IMR-90 (cell line): ENCODE measurements around the gene TPX2. TPM values are rescaled to one million over a fixed set of nuclear protein-coding genes. Genes with fewer than 3 reads are reported as not detected.

ENCODE experiments used
- ATAC-seq: fragments of 200-7000 bp; cut with Tn5 transposase; 2 replicates; pipeline ENCODE4 v1.9.1; 2020; ENCODE audit warnings: low read depth, mild to moderate bottlenecking, moderate library complexity
- BruUV-seq: library from RNA; stranded (reverse); fragments of 400-500 nt; replicated peaks from 2 replicates; lab custom pipeline; 2021; lab: Mats Ljungman, UMichigan
- CTCF ChIA-PET: fragments of 300-600 bp; formaldehyde crosslinking; extraction: SDS; loops from one replicate; lab custom pipeline; 2021; ENCODE audit warnings: antibody characterized with exemption; lab: Yijun Ruan, JAX
- POLR2A ChIA-PET: fragments of 300-600 bp; sonication (Branson Sonifier 250); formaldehyde crosslinking; loops from one replicate; lab custom pipeline; 2022; ENCODE audit warnings: antibody characterized with exemption; ENCODE audit not compliant: unreplicated experiment; lab: Charles Lee
- DNase-seq: peaks from one replicate; pipeline ENCODE4 v3.0.0; 2013
- H2AFZ ChIP-seq: replicated peaks from 2 replicates; pipeline ENCODE3; 2013; ENCODE audit warnings: low read length, mild to moderate bottlenecking; ENCODE audit not compliant: poor library complexity
- H2AK5ac ChIP-seq: 2 replicates; pipeline ENCODE4 v1.6.1; 2013; ENCODE audit warnings: low read depth, low read length, inconsistent platforms
- H2AK9ac ChIP-seq: replicated peaks from 2 replicates; pipeline ENCODE3; 2013; ENCODE audit warnings: mild to moderate bottlenecking, low read depth, low read length, moderate library complexity; ENCODE audit not compliant: poor library complexity
- H2BK120ac ChIP-seq: 2 replicates; pipeline ENCODE4 v1.6.1; 2013; ENCODE audit warnings: low read depth, low read length, inconsistent platforms
- H2BK15ac ChIP-seq: 3 replicates; pipeline ENCODE4 v1.6.1; 2013; ENCODE audit warnings: low read depth, low read length, inconsistent platforms
- H2BK20ac ChIP-seq: 2 replicates; pipeline ENCODE4 v1.6.1; 2013; ENCODE audit warnings: low read depth, mild to moderate bottlenecking, inconsistent platforms, low read length, moderate library complexity
- H2BK5ac ChIP-seq: 2 replicates; pipeline ENCODE4 v1.6.1; 2013; ENCODE audit warnings: mild to moderate bottlenecking, low read depth, low read length, inconsistent platforms; ENCODE audit not compliant: poor library complexity, severe bottlenecking
- H3K14ac ChIP-seq: replicated peaks from 2 replicates; pipeline ENCODE4 v1.6.1; 2013; ENCODE audit warnings: low read depth, low read length, inconsistent platforms
- H3K18ac ChIP-seq: 2 replicates; pipeline ENCODE4 v1.6.1; 2013; ENCODE audit warnings: low read depth, low read length, control low read depth
- H3K23ac ChIP-seq: 2 replicates; pipeline ENCODE4 v1.6.1; 2013; ENCODE audit warnings: low read depth, low read length, inconsistent platforms
- H3K27ac ChIP-seq: 2 replicates; pipeline ENCODE4 v1.5.1; 2013; ENCODE audit warnings: mild to moderate bottlenecking, control low read depth, low read length; ENCODE audit not compliant: insufficient read depth
- H3K27me3 ChIP-seq: 2 replicates; pipeline ENCODE4 v1.6.1; 2013; ENCODE audit warnings: low read length; ENCODE audit not compliant: control insufficient read depth, insufficient read depth
- H3K36me3 ChIP-seq: 2 replicates; pipeline ENCODE4 v1.6.1; 2013; ENCODE audit warnings: low read length, mixed read lengths; ENCODE audit not compliant: control insufficient read depth, insufficient read depth
- H3K4ac ChIP-seq: 2 replicates; pipeline ENCODE4 v1.6.1; 2013; ENCODE audit warnings: low read depth, low read length, inconsistent platforms
- H3K4me1 ChIP-seq: 2 replicates; pipeline ENCODE4 v1.6.1; 2013; ENCODE audit warnings: low read length, mixed read lengths; ENCODE audit not compliant: control insufficient read depth, insufficient read depth
- H3K4me2 ChIP-seq: 2 replicates; pipeline ENCODE4 v1.6.1; 2013; ENCODE audit warnings: low read depth, mild to moderate bottlenecking, control low read depth, low read length, moderate library complexity
- H3K4me3 ChIP-seq: 2 replicates; pipeline ENCODE4 v1.5.1; 2013; ENCODE audit warnings: low read depth, mild to moderate bottlenecking, control low read depth, low read length, moderate library complexity; ENCODE audit not compliant: insufficient read depth
- H3K56ac ChIP-seq: 2 replicates; pipeline ENCODE4 v1.6.1; 2013; ENCODE audit warnings: low read length, inconsistent platforms; ENCODE audit not compliant: insufficient read depth; ENCODE audit errors: extremely low read depth
- H3K79me1 ChIP-seq, 2 experiments: 2 replicates each; pipeline ENCODE4 v1.6.1; 2013; ENCODE audit warnings: low read length in 2 of 2, inconsistent platforms in 1 of 2, low read depth in 1 of 2
- H3K9ac ChIP-seq: 2 replicates; pipeline ENCODE4 v1.6.1; 2013; ENCODE audit warnings: low read depth, low read length, control low read depth
- H3K9me1 ChIP-seq: 2 replicates; pipeline ENCODE4 v1.6.1; 2013; ENCODE audit warnings: low read length, inconsistent platforms; ENCODE audit not compliant: insufficient read depth
- H3K9me3 ChIP-seq: 2 replicates; pipeline ENCODE4 v1.6.1; 2013; ENCODE audit warnings: low read length; ENCODE audit not compliant: control insufficient read depth, insufficient read depth
- H4K20me1 ChIP-seq: 2 replicates; pipeline ENCODE4 v1.6.1; 2013; ENCODE audit warnings: low read length, inconsistent platforms; ENCODE audit not compliant: insufficient read depth
- H4K5ac ChIP-seq: 2 replicates; pipeline ENCODE4 v1.6.1; 2013; ENCODE audit warnings: mild to moderate bottlenecking, low read depth, low read length, control low read depth
- H4K8ac ChIP-seq, 2 experiments: 2 replicates each; pipeline ENCODE4 v1.6.1; 2013; ENCODE audit warnings: low read depth in 2 of 2, low read length in 2 of 2, control low read depth in 1 of 2, inconsistent platforms in 1 of 2
- H4K91ac ChIP-seq: 2 replicates; pipeline ENCODE4 v1.6.1; 2013; ENCODE audit warnings: low read depth, low read length, inconsistent platforms; ENCODE audit not compliant: insufficient read depth
- CEBPB ChIP-seq: IDR thresholded peaks from 2 replicates; pipeline ENCODE4 v1.6.1; 2012; ENCODE audit warnings: low read depth, low read length, improper control_type of control experiment
- CHD1 ChIP-seq: IDR thresholded peaks from 2 replicates; pipeline ENCODE4 v1.6.1; 2012; ENCODE audit warnings: low read depth, low read length, improper control_type of control experiment
- FOS ChIP-seq: fragments of 150-350 bp; IDR thresholded peaks from 2 replicates; pipeline ENCODE4 v1.6.1; 2016; ENCODE audit warnings: low read depth, low read length
- MAFK ChIP-seq: IDR thresholded peaks from 2 replicates; pipeline ENCODE4 v1.6.1; 2012; ENCODE audit warnings: low read depth, low read length, improper control_type of control experiment
- MAZ ChIP-seq: IDR thresholded peaks from 2 replicates; pipeline ENCODE4 v1.6.1; 2012; ENCODE audit warnings: low read depth, mild to moderate bottlenecking, low read length, improper control_type of control experiment, moderate library complexity, borderline replicate concordance
- MXI1 ChIP-seq: IDR thresholded peaks from 2 replicates; pipeline ENCODE4 v1.6.1; 2012; ENCODE audit warnings: low read depth, mild to moderate bottlenecking, low read length, moderate library complexity, borderline replicate concordance
- NFE2L2 ChIP-seq: fragments of 150-350 bp; IDR thresholded peaks from 2 replicates; pipeline ENCODE4 v1.6.1; 2016; ENCODE audit warnings: low read depth, mild to moderate bottlenecking, low read length
- RAD21 ChIP-seq: IDR thresholded peaks from 2 replicates; pipeline ENCODE4 v1.6.1; 2012; ENCODE audit warnings: low read length, improper control_type of control experiment
- RCOR1 ChIP-seq: IDR thresholded peaks from 2 replicates; pipeline ENCODE4 v1.6.1; 2012; ENCODE audit warnings: mild to moderate bottlenecking, low read length, improper control_type of control experiment; ENCODE audit not compliant: insufficient replicate concordance
- RFX5 ChIP-seq: IDR thresholded peaks from 2 replicates; pipeline ENCODE4 v1.8.0; 2012; ENCODE audit warnings: low read depth, mild to moderate bottlenecking, low read length, moderate library complexity
- WGBS, 2 experiments: methylation state at CpG; one replicate each; pipeline versions ENCODE4 v1.1.5 to v1.1.7; 2013; ENCODE audit warnings: missing lambda C conversion rate in 2 of 2; ENCODE audit not compliant: insufficient read length in 1 of 2; ENCODE audit errors: extremely low coverage in 2 of 2; 5-methylcytosine and 5-hydroxymethylcytosine counted together
- dilution Hi-C: fragments of 300-500 bp; cut with HindIII; formaldehyde crosslinking; loops from one replicate; pipeline ENCODE4 v1.14.3; 2018; ENCODE audit warnings: low sequenced_read_pairs; ENCODE audit not compliant: unreplicated experiment
- in situ Hi-C: fragments of 300-500 bp; cut with MboI; formaldehyde crosslinking; loops from 3 replicates; pipeline ENCODE4 v1.14.3; 2019; ENCODE audit warnings: low sequenced_read_pairs, inconsistent platforms, mixed read lengths
- intact Hi-C: fragments of 100-400 bp; cut with micrococcal nuclease; formaldehyde crosslinking; loops from 2 replicates; pipeline ENCODE4 v1.10.0; 2022
- polyA plus RNA-seq, 3 experiments: library from polyadenylated mRNA; depleted of rRNA; stranded (reverse); fragments of >200 nt; gene quantifications; 2 replicates each; pipeline ENCODE4 v1.2.3, GENCODE V29; 2012; ENCODE audit warnings: low replicate concordance in 1 of 3
- total RNA-seq: library from RNA; depleted of rRNA; stranded (reverse); fragments of >200 nt; gene quantifications from 2 replicates; pipeline ENCODE4 v1.2.3, GENCODE V29; 2012
- TF ChIP-seq, protein P1 (sequence below): fragments of 150-350 bp; IDR thresholded peaks from 2 replicates; pipeline ENCODE4 v1.6.1; 2017; ENCODE audit warnings: mild to moderate bottlenecking, antibody characterized with exemption, low read length, low read depth
- TF ChIP-seq, protein P2 (sequence below): fragments of 150-350 bp; IDR thresholded peaks from 2 replicates; pipeline ENCODE4 v1.6.1; 2016; ENCODE audit warnings: low read depth, mild to moderate bottlenecking, low read length, moderate library complexity, borderline replicate concordance

TPX2 gene
- total and polyA plus RNA-seq, 2 of the 4 experiments (the other 2 are of a cell fraction), result 28.5 to 72.2 TPM

DNA sequence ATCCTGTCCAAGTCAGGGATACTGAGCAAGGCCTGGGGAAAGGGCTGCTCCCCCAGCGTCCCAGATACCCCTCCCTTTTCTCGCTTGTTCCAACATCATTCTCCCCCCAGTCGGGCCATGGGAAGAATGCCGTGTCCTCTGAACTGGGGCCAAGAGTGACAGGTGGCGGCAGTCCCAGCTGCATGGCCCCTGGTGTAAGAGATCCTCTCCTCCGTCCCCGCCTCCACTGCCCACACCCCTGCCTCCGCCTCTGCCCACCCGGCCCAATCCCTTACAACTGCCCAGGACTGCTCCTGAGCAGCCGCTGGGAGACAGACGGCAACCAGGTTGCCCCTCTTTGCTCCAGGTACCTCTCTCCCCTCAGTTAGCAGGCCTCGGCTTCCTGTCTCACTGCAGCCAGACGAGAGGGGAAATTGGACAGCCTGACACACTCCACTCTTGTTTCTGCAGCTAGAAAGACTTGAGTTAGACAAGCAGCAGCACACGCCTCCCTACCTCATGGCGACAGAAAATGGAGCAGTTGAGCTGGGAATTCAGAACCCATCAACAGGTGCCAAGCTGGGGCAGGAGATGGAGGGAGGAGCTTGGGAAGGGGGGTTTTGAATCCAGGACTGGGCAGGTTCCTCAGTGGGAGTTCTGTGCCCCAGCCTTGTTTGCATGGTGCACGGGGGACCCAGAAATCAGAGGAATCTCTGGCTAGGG, 80.1 kb downstream of the TPX2 start, which contains the start of gene MYLK2:
Gene MYLK2 (plus strand): TSS at position 274 of the 702 bp plus-strand sequence. CDS start 225 bp downstream, at position 499.
- intact Hi-C loops, result no loop called here
- no peak within 1 kb of the TSS for H3K14ac ChIP-seq
- in situ Hi-C loops, result no loop called here
- no peak within 1 kb of the TSS for H3K4me3 ChIP-seq
- no peak within 1 kb of the TSS for H2BK15ac ChIP-seq
- H3K56ac ChIP-seq, result no peak within 1 kb of the TSS
- H4K5ac ChIP-seq, result no peak within 1 kb of the TSS
- H3K27me3 ChIP-seq, result no peaks in the 10 kb centered on the region
- WGBS, 2 experiments, result no CpG with 5 or more reads among the region's 16 CpGs
- DNase-seq, result no peak
- peak within 1 kb of the TSS; percentile 71 for H2AK9ac ChIP-seq
- no peak for TF ChIP-seq FOS
- no peak for TF ChIP-seq MAFK
- TF ChIP-seq, protein P1, sequence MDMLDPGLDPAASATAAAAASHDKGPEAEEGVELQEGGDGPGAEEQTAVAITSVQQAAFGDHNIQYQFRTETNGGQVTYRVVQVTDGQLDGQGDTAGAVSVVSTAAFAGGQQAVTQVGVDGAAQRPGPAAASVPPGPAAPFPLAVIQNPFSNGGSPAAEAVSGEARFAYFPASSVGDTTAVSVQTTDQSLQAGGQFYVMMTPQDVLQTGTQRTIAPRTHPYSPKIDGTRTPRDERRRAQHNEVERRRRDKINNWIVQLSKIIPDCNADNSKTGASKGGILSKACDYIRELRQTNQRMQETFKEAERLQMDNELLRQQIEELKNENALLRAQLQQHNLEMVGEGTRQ, result no peak
- TF ChIP-seq, protein P2, sequence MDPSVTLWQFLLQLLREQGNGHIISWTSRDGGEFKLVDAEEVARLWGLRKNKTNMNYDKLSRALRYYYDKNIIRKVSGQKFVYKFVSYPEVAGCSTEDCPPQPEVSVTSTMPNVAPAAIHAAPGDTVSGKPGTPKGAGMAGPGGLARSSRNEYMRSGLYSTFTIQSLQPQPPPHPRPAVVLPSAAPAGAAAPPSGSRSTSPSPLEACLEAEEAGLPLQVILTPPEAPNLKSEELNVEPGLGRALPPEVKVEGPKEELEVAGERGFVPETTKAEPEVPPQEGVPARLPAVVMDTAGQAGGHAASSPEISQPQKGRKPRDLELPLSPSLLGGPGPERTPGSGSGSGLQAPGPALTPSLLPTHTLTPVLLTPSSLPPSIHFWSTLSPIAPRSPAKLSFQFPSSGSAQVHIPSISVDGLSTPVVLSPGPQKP, result no peak
- no peak for TF ChIP-seq CEBPB
- no peak for TF ChIP-seq NFE2L2
- no peak for TF ChIP-seq RCOR1
- TF ChIP-seq RAD21, result no peak
- no peak for TF ChIP-seq MAZ
- TF ChIP-seq MXI1, result no peak
- no peak for TF ChIP-seq CHD1
- TF ChIP-seq RFX5, result no peak
- no peak within 1 kb of the TSS for H3K23ac ChIP-seq
- H3K9me3 ChIP-seq, result no peaks in the 10 kb centered on the region
- H4K20me1 ChIP-seq, result no peaks in the 10 kb centered on the region
- no peaks in the 10 kb centered on the region; a peak in 1 of 4 replicates for H3K79me1 ChIP-seq
- BruUV-seq, result no TSS peak
- ChIA-PET POLR2A (no interaction called here), CTCF (no interaction called here)
- H2BK120ac ChIP-seq, result no peak within 1 kb of the TSS
- H4K8ac ChIP-seq, result no peak within 1 kb of the TSS
- dilution Hi-C loops, result no loop called here
- no peak within 1 kb of the TSS for H3K9ac ChIP-seq
- H4K91ac ChIP-seq, result no peak within 1 kb of the TSS
- no peaks in the 10 kb centered on the region; the same call in 1 of the 2 replicates for H3K9me1 ChIP-seq
- H2AFZ ChIP-seq, result no peak within 1 kb of the TSS
- H2AK5ac ChIP-seq, result no peak within 1 kb of the TSS
- H3K27ac ChIP-seq, result no peak within 1 kb of the TSS
- H2BK5ac ChIP-seq, result no peak within 1 kb of the TSS
- no peak within 1 kb of the TSS for H3K4me2 ChIP-seq
- ATAC-seq, result no peak
- H2BK20ac ChIP-seq, result no peak within 1 kb of the TSS
- peaks cover 2% of the 10 kb centered on the region; the same call in 1 of the 2 replicates for H3K4me1 ChIP-seq
- H3K4ac ChIP-seq, result no peak within 1 kb of the TSS
- H3K18ac ChIP-seq, result no peak within 1 kb of the TSS
- no peaks in the 10 kb centered on the region for H3K36me3 ChIP-seq
